Activated gamma-delta T cell (primary cell): Measurements from ENCODE around the gene ZFX.

Experiments used
- DNase-seq: peaks from one replicate; lab custom pipeline; 2025; lab: John Stamatoyannopoulos, UW

The ZFX gene

DNA sequence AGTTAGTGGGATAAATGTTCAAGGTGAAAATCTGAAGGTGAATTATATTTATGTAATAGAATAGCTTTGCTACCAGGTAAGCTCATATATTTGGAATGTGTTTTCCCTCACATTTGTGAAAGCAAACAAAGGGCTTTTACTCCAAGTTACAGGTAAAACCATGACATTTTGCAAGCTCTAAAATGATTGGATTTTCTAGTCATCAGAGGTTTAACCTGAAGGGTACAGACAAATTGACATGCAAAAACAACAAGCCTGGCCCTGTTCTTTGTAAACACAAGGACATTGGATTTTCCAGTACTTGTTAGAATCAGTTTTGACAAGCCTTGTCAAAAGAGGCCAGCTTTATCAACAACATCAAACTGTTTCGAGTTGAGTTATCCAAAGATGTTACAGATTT is 51.7 kb downstream of the ZFX start:
- no peak for DNase-seq

DNA sequence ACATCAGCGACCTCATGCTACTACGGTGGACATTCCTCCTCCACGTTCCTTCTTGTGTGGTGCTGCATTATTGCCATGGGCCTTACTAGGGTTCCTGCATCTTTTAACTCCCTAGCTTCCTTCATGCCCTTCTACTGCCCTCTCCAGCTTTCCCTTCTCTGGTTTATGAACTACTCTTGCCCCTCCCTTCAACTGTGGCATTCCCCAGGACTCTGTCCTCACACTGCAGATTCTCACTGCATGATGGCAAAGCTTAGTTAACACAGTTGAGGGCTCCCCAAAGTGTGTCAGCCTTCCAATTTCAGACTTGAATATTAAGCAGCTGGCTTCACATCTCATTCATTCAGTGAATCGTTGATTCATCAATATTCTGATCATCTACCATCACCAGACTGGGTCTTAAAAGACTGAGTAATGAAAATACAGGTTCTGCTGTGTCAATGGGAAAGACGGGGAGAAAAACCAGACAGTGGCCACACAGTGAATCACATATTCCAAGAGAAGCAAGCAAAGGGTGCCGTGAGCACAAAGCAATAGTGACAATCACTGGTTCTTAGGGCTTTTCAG is 53.0 kb downstream of the ZFX start:
- no peak for DNase-seq

DNA sequence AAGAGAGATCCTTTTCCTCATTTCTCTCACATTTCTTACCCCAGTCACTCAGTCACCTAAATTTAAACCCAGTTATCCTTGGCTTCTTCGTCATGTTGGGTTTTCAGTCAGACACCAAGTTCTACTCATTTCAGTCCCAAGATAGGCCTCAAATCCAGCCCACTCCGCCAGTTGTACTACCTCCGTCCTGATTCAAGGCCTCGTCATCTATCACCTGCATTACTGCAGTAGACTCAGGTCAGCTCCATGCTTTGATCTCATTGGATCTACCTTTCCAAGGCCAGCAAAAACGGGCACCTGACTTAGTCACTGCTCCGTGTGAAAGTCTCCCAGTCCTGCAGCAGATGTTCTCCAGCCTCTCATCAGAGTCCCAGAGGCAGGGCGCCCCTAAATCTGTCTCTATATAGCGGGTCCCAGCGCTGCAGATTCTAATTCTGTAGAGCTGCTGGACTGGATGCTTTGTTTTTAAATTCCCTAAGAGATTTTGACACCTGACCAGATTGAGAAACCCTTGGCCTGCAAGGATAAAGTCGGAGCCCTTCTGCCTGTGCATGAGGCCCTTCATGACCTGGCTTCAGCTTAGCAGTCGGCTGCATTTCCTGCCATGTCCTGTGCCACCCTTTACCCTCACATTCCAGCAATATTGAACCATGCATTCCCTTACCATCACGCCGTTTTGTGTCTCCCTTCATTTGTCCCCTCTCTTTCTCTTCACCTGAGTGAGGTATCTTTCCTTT is 53.7 kb downstream of the ZFX start:
- no peak for DNase-seq

DNA sequence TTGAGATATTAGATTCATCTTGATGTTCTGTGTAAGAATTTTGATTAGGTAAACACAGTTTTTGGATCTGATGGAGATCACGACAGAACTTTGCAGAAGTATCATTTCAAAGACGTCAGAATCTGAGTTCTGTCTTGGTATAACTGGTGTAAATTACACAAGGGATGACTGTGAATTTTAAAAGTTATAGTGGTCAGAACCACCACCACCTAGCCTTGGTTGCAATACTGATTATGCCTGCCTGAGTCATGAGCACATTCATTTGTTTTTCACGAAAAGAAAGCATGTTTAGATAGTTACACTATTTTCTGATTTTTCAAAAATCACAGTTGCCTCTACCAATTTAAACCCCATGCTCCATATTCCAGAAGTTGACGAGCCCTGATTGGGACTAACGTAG is 54.8 kb downstream of the ZFX start:
- DNase-seq, result no peak

DNA sequence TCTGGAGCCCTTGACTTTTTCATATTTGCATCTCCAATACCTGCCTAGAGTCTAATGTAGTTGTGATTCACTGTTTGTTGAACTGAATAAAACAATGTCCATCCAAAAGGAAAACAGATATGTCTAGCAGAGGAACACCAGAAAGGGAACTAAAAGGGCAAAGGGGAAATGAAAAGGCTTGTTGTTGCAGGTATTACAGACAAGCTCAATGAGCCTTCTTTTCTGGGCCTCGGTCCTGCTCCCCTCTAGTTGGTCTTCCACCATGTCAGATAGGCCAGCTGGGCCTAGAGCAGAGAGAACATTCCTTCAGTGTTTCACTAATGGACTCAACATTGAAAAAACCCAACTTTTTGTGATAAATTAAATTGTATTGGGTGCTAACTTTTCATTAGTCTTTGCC is 55.4 kb downstream of the ZFX start:
- no peak for DNase-seq

DNA sequence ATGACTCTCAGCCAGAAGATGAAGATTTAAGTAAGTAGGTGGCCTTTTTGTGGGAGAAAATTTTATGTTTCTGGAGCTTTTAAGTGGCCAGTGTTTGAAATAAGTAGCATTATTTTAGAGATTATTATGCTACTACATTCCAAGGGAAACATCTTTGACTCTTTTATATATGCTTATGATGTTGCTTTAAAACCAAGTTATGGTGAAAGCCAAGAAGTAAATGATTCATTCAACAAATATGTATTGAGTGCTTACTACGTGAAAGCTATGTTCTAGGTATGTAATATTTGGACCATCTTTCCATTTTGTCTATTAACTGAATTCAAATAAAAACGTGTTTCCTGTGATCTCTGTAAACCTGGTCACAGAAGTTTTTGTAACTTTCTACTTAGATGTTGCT is 58.3 kb downstream of the ZFX start:
- no peak for DNase-seq

DNA sequence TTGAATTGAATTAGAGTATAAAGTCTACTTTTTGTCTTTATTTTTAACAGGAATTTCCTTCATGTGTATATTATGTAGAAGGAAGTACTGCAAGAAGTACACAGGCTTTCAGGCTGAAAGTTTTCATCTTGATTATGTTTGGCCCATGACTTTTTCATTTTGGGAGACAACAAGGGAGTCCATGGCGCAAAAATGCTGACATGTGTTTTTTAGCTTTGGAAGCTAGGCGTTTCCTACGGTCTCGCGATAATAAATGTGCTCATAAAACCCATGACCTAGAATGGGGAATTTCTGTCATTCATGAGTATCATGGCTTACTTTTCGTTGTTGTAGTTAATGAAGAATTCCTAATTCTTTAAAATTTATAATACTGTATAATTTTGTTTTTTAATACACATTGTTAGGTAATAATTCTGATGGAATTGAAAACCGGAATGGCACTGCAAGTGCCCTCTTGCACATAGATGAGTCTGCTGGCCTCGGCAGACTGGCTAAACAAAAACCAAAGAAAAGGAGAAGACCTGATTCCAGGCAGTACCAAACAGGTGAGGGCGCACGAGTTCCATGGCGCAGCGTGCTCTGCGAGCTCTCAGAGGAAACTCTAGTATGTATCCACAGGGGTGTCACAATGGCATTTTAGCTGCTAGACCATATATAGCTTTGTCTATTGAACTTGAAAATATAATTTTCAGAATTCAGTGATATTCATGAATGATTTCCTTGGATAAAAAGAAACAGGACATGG is 59.1 kb downstream of the ZFX start:
- no peak for DNase-seq

DNA sequence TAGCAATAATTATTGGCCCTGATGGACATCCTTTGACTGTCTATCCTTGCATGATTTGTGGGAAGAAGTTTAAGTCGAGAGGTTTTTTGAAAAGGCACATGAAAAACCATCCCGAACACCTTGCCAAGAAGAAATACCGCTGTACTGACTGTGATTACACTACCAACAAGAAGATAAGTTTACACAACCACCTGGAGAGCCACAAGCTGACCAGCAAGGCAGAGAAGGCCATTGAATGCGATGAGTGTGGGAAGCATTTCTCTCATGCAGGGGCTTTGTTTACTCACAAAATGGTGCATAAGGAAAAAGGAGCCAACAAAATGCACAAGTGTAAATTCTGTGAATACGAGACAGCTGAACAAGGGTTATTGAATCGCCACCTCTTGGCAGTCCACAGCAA is 60.7 kb downstream of the ZFX start:
- no peak for DNase-seq

DNA sequence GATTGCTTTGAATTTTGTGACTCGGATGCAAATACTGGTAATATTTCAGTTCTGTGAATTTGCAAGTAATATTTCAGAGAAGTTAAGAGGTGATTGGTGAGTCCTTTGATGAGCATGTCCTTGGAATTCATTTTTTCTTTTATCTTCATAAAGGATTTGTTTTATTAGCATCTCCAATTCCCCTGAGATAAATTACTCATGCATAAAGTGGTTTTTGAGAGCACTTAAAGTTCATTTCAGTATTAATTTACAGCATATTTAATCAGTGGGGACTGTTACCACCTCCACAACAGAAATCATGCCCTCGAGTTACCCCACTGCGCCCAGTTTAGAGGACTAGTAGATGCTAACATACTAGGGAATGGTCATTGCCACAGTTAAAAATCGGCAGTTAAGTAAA is 65.0 kb downstream of the ZFX start:
- no peak for DNase-seq

DNA sequence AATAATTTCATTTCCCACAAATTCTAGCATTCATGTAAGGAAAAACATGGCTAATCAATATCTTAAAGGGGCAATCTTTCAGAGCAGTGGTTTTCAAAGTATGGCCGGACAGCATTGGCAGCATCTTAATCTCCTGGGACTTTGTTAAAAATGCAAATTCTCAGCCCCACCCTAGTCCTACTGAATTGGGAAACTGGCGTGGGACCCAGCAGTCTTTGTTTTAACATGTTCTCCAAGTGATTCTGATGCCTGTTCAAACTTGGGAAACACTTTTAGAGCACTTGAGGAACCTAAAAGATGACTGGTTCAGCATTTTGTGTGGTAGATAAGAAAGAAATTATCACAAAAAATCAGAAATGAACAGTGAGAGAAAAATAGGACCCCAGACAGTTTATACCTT is 65.7 kb downstream of the ZFX start:
- DNase-seq, result no peak

DNA sequence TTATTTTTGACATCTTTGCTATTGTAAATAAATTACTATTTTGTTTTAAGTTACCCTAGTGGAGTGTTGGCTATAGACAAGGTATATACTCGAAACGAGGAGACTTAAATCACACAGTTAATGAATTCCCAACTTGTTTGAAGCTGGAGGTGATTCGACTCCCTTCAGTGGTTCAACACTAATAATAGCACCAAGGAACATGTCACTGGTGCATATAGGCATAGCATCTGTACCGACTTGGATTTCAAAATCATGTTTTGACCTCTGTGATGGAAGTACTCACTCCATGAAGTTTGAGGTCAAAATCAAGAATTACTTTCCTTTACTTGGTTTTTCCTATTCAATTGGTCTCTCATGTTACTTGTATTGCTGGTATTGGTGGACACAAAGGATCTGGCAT is 66.5 kb downstream of the ZFX start:
- DNase-seq, result no peak

DNA sequence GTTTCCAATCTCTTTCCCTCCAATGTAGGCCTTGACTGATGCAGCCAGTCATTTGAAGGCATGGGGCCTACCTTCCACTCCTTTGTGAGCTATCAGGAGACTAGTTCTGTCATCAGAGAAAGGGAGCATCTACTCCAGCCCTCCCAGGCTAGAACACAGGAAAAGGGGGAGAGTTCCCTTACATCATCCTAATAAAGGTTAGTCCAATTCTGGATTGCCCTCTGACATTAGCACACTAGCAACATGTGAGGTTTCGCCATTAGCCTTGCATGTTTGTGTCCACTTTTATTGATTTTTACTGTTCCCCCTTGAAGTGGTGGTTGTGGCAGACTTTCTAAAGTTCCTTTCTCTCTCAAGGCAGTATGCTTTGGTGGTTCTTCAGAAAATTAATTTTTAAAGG is 67.3 kb downstream of the ZFX start:
- DNase-seq, result no peak

DNA sequence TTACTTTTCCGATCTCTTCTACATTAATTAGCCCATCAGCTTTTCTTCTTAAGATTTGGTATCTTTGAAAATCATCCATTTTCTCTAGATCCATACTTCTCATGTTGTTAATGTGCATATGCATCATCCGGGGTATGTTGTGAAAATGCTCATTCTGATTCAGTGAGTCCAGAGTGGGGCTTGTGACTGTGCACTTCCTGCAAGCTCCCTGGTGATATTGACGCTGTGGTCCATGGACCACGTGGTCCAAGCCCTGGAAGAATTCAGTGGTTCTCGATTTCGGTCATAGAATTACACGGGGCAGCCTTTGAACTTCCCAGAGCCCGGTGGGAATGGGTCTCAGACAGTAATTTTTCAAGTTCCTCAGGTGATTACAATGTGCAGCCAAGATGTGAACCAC is 69.8 kb downstream of the ZFX start:
- DNase-seq, result no peak

DNA sequence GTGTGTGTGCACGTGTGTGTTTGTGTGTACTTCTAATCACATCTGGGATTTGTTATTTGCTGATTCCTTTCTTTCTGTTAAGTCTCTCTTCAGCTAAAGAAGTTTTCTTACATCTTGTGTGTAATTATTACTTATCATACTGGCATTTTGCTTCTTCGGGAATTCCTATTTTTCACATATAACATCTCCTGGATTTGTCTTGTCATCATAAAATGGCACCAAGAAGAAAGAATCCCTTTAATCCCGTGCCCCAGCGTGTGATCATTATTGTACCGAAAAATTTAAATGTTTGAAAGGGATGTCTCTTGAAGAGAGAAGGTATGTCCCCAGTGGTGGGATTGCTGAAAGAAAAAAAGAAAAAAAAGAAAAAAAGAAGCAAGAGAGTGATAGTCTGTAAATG is 72.3 kb downstream of the ZFX start:
- no peak for DNase-seq

DNA sequence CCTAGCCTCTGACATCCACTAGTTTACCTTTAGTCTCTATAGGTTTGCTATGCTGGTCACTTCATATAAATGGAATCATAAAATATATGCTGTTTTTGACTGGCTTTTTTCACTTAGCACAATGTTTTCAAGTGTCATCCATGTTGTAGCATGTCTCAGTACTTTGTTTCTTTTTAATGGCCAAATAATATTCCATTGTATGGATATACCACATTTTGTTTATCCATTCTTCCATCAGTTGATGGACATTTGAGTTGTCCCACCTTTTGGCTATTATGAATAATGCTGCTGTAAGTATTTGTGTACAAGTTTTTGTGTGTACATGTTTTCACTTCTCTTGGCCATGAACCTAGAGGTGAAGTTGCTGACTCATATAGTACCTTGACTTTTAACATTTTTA is 75.7 kb downstream of the ZFX start:
- DNase-seq, result no peak

DNA sequence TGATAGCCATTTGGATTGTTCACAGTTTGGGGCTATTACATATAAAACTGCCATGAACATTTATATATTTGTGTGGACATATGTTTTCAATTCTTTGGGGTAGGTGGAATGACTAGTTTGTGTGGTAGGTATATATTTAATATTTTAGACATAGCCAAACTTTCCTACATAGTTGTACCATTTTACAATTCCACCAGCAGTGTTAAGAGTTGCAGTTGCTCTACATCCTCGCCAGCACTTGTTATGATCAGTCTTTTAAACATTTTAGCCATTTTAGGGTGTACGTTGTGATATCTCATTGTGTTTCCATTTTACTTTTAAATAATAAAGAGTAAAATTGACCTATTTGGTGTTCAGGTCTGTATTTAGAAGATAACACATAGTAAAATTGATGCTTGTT is 76.6 kb downstream of the ZFX start:
- no peak for DNase-seq

DNA sequence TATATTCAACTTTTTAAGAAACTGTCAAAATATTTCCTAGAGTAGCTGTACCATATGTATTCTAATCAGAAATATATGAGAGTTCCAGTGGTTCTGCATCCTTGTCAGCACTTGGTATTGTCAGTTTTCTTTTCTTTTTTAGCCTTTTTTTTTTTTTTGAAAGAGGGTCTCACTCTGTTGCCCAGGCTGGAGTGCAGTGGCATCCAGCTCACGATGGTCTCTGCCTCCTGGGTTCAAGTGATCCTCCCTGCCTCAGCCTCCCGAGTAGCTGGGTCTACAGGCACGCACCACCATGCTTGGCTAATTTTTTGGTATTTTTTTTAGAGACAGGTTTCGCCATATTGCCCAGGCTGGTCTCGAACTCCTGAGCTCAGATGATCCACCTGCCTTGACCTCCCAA is 79.1 kb downstream of the ZFX start:
- DNase-seq, result no peak

DNA sequence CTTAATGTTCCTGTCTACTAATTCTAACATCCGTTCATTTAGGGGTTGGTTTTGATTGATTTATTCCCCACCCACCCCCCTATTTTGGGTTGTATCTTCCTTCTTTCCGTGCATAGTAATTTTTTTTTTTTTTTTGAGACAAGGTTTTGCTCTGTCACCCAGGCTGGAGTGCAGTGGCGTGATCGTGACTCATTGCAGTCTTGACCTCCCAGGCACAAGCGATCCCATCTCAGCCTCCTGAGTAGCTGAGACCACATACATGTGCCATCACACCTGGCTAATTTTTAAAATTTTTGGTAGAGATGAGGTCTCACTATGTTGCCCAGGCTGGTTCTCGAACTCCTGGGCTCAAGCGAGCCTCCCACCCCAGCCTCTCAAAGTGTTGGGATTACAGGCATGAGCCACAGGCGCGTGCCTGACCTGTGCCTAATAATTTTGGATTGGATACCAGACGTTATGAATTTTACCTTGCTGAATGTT is 79.9 kb downstream of the ZFX start:
- no peak for DNase-seq

DNA sequence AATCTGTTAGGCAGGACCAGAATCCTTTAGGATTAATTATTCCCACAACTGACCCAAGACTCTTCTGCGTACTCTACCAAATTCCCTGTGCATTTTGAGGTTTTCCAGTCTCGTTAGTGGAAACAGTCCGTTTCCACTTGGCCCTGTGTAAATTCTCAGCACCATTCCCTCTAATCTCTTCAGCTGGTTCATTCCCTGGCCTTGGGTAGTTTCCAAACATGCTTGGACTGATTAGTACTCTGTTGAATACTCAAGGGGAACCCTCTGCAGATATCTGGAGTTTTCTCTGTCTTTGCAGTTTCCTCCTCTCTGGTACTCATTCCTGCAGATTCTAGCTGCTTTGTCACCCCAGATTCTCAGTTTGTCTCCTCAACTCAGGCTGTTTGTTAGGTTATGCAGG is 80.4 kb downstream of the ZFX start:
- no peak for DNase-seq

DNA sequence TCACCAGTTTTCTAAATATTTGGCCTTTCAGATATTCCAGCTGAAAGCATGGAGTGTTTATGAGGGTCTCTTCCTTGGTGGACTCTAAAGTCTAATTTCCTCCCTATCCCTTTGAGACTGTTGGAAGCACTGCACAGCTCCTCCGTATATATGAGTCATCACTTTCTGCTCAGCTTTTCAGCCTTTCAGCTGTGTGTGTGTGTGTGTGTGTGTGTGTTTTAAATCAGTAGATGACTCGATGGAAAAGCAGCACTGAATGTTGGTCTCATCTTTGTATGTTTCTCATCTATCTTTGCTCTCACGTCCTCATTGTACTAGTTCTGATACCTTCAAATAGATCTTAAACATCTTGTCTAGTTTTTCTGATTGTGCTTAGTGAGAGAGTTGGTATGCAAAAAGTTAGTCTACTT is 81.6 kb downstream of the ZFX start:
- no peak for DNase-seq

DNA sequence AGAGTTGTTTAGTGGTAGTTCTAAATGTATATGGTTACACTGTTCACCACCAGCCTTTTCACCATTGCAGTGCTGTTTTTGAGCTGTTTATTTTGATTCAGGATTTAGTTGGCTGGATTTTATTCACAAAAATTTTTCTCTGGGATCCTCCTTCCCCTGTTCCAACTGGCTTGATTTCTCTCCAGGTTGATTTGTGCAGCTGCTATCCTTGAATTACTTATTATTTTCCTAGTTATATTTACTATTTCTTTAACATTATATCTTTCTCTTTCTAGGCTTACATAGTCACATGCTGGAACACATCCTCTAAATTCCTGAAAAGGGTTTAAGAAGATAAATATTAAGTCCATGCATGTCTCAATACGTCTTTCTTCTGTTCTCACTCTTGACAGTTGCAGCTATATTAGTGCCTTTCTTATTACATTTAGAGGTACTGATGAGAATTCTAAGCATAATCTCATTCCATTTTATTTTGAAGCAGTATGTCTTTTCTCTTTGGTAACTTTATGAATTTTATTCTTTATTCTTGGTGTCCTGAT is 82.2 kb downstream of the ZFX start:
- DNase-seq, result no peak

DNA sequence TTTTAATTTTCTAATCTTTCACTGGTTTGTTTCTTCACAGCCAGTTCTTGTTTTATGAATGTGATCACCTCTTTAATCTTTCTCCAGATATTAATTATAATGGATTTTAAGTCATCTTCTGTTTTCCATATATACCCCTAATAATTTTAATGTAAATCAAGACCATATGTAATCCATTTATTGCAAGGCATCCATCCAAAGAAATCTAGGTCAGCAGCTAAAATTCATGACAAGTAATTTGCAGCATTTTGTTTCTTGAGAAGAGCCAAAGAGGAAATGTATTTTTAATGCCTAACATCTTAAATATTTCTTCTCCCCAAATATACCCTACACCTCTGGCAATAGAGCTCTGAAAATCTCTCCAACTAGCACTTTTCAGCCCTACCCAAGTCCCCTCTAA is 83.3 kb downstream of the ZFX start:
- no peak for DNase-seq

DNA sequence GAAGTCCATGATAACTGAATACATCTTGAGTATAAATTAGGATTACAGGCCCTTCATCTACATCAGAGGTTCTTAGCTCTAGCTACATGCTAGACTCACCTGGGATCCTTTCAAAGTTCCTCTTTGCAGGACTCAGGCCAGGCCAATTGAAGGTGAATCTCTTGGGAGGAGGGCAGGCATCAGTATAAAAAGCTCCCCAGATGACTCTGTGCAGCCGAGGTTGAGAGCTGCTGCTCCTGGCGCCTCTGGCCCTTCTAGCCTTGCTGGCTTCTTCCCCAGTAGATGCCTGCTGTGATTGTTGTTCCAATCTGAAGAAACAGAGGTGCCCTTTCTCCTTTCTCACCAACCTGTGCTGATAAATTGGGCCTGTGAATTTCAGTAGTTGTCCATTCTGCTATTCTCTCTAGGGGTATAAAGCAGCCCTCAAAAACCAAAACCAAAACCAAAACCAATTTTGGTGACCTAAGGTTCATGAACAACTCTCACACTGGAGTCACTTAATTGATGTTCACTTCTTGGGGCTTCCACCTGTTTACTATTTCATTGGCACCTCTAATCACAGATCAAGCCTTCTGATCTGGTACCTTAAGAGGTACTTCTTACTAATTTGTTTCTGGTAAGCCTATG is 85.7 kb downstream of the ZFX start:
- no peak for DNase-seq
